Stimulated activated CD8-positive, alpha-beta memory T cell treated with anti-CD3 and anti-CD28 coated beads, Interleukin-7, amount 100 ng/mL, for 4 hours (primary cell): ENCODE data around the gene COPRS.

Source experiments
- DNase-seq, 2 donors: peaks; one replicate each; pipeline ENCODE4 v3.0.0-alpha.2; 2020; ENCODE audit warnings: low read depth in 2 of 2

Gene COPRS

GRCh38 chr17:31858642-31859486 is at the start of gene COPRS:
Gene COPRS (minus strand): TSS chr17:31859244. CDS start chr17:31859199, 45 bp downstream.
- peak; percentile 47 to 81 for DNase-seq

- DNase-seq, result no peak
Observed at GRCh38 chr17:31908386-31908785, 49.3 kb upstream of the COPRS start.

GRCh38 chr17:31907342-31907962 is 48.4 kb upstream of the COPRS start:
- DNase-seq, result no peak

- no peak for DNase-seq
Observed at GRCh38 chr17:31903401-31903800, 44.4 kb upstream of the COPRS start.

- no peak for DNase-seq
Observed at GRCh38 chr17:31902693-31903092, 43.6 kb upstream of the COPRS start.

- no peak for DNase-seq
Observed at GRCh38 chr17:31900877-31901276, 41.8 kb upstream of the COPRS start.

GRCh38 chr17:31888124-31888523 is 29.1 kb upstream of the COPRS start:
- DNase-seq, result no peak

- DNase-seq, result no peak
Observed at GRCh38 chr17:31882571-31882970, 23.5 kb upstream of the COPRS start.

GRCh38 chr17:31880311-31880710 is 21.3 kb upstream of the COPRS start:
- DNase-seq, result no peak

- no peak for DNase-seq
Observed at GRCh38 chr17:31878703-31879073, 19.6 kb upstream of the COPRS start.

GRCh38 chr17:31877911-31878702 is 19.1 kb upstream of the COPRS start:
- peak in 1 of 2 donors; percentile 3 for DNase-seq

- no peak for DNase-seq
Observed at GRCh38 chr17:31877341-31877740, 18.3 kb upstream of the COPRS start.

- no peak for DNase-seq
Observed at GRCh38 chr17:31875081-31875480, 16.0 kb upstream of the COPRS start.

- DNase-seq, result no peak
Observed at GRCh38 chr17:31869797-31870568, 10.9 kb upstream of the COPRS start.

- no peak for DNase-seq
Observed at GRCh38 chr17:31869031-31869430, 10.0 kb upstream of the COPRS start.

- no peak for DNase-seq
Observed at GRCh38 chr17:31859487-31860008, 504 bp upstream of the COPRS start.

- no peak for DNase-seq
Observed at GRCh38 chr17:31857920-31858641, 963 bp downstream of the COPRS start.

GRCh38 chr17:31856750-31857149 is 2.3 kb downstream of the COPRS start:
- no peak for DNase-seq

GRCh38 chr17:31854672-31855071 is 4.4 kb downstream of the COPRS start:
- no peak for DNase-seq

- DNase-seq, result no peak
Observed at GRCh38 chr17:31853911-31854470, 5.1 kb downstream of the COPRS start.
